ENCODE results near the gene KCTD6. TPM values are rescaled to one million over a fixed set of nuclear protein-coding genes. Genes with fewer than 3 reads are reported as not detected.
A peak's percentile ranks its signal among the peaks of the same experiment; 100 is the strongest.

KCTD6 gene
- total and polyA plus RNA-seq, 2 of the 8 experiments (the other 6 are each of a cell fraction or from before 2014, with no cell fraction given) = 17.4 to 21.4 TPM

DNA sequence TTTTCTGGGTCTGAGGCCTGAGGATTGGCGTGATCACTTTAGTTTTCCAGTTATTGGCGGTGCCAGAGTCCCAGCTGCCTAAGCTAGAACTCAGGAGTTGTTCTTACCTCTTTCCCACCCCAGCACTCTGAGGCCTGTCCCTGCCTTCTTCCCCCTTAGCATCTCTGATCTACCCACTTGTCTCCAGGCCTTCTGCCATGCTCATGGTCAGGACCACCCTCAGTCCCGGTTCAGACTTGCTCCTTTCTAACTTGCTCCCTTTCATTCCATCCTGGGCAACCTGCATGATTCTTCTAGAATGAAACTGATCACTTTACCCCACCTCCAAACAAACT is 29.4 kb downstream of the KCTD6 start:
- Histone ChIP-seq H3K18ac (ENCODE audit: extremely low read depth, low read length) (0 out of 2 replicates have a peak overlapping the region, but pooled peaks have one; percentile 24), H2AK5ac (ENCODE audit: low read depth, low read length) (no peak overlapping the region), H2BK120ac (replicated peaks; ENCODE audit: low read depth, low read length) (no peak overlapping the region), H3K27me3 (replicated peaks in 1 of 4; ENCODE audit: control insufficient read depth in 3 of 4, extremely low read depth in 1 of 4, insufficient read depth in 3 of 4, low read length in 3 of 4) (no peaks in the 10 kb centered on the region; a peak in 1 of 7 replicates), H2BK15ac (ENCODE audit: low read length) (0 out of 2 replicates have a peak overlapping the region, but pooled peaks have one; percentile 93), H2BK12ac (ENCODE audit: low read depth, low read length) (no peak overlapping the region; the same call in 1 of the 2 replicates), H3K23ac (ENCODE audit: insufficient read length) (no peak overlapping the region), H2BK5ac (ENCODE audit: low read depth, low read length) (no peak overlapping the region), H4K5ac (ENCODE audit: insufficient read length, low read depth, low read length) (no peak overlapping the region), H3K9ac (replicated peaks in 1 of 4; ENCODE audit: extremely low read depth in 1 of 4, low read depth in 3 of 4, low read length in 3 of 4) (no peak overlapping the region), H2BK20ac (ENCODE audit: low read length) (peak overlapping the region; percentile 24; the same call in 1 of the 2 replicates), H3K79me1 (ENCODE audit: low read depth, low read length) (no peaks in the 10 kb centered on the region), H3K4ac (replicated peaks; ENCODE audit: insufficient read length, low read depth, low read length) (no peak overlapping the region), H3K23me2 (ENCODE audit: low read depth, low read length) (no peaks in the 10 kb centered on the region), H3K27ac (ENCODE audit: low read depth, low read length) (no peak overlapping the region), H3K14ac (ENCODE audit: insufficient read length) (no peak overlapping the region), H3K79me2 (ENCODE audit: control insufficient read depth in 1 of 2, insufficient read depth in 2 of 2, low read length in 2 of 2) (no peaks in the 10 kb centered on the region), H4K91ac (replicated peaks; ENCODE audit: insufficient read length, low read length) (no peak overlapping the region), H4K20me1 (replicated peaks in 1 of 2; ENCODE audit: control insufficient read depth in 1 of 2, insufficient read depth in 2 of 2, low read length in 2 of 2) (no peaks in the 10 kb centered on the region), H3K36me3 (ENCODE audit: control insufficient read depth in 2 of 4, insufficient read depth in 4 of 4, low read length in 3 of 4) (no peaks in the 10 kb centered on the region), H3K4me3 (ENCODE audit: extremely low read depth in 1 of 4, insufficient read depth in 2 of 4, low read depth in 3 of 4, low read length in 4 of 4) (no peak overlapping the region), H3K4me1 (replicated peaks in 1 of 4; ENCODE audit: control insufficient read depth in 3 of 4, insufficient read depth in 4 of 4, low read length in 3 of 4) (peaks cover 2 to 13% (median 7%) of the 10 kb centered on the region in 4 experiments; a peak in 6 of 7 replicates), H3K4me2 (ENCODE audit: insufficient read depth in 1 of 2, low read depth in 2 of 2, low read length in 2 of 2) (0 out of 4 replicates have a peak overlapping the region, but pooled peaks of 1 of the 2 experiments have one; percentile 8), H3K56ac (replicated peaks; ENCODE audit: insufficient read length, low read depth, low read length) (no peak overlapping the region), H4K8ac (ENCODE audit: extremely low read depth, insufficient read depth, low read length) (no peak overlapping the region), H3K9me3 (ENCODE audit: insufficient read depth in 2 of 2, low read depth in 1 of 2, low read length in 1 of 2) (no peaks in the 10 kb centered on the region), H2AFZ (ENCODE audit: low read length) (no peak overlapping the region)
- CTCF ChIA-PET (ENCODE audit: partially characterized antibody) = interaction anchor here (0.6 to 6.6 kb wide), 5 partner anchors 8 to 98 kb away, joined by 3 to 64 read pairs (median 3); no protein-coding TSS in a partner anchor
- WGBS, 2 experiments (ENCODE audit: extremely low coverage in 1 of 2, insufficient coverage in 1 of 2, insufficient read length in 1 of 2, insufficient replicate concordance in 2 of 2, low coverage in 1 of 2, low lambda C conversion rate in 2 of 2, missing lambda C conversion rate in 1 of 2) = 84% methylated on average over 3 of the region's 3 CpGs; no CpG with 5 or more reads in 1 of the 2 experiments
- FAIRE-seq = no peak
- no peak for TF ChIP-seq GABPA (IDR thresholded peaks at IDR 0.05; ENCODE audit: borderline replicate concordance, insufficient read depth, low read length)
- TF ChIP-seq SIX5 (IDR thresholded peaks at IDR 0.05; ENCODE audit: low read depth, low read length) = no peak
- no peak for TF ChIP-seq NANOG (IDR thresholded peaks at IDR 0.05; ENCODE audit: insufficient read depth, low read depth, low read length, poor library complexity, severe bottlenecking)
- TF ChIP-seq CHD2 (IDR thresholded peaks at IDR 0.05; ENCODE audit: low read length) = no peak
- no peak for TF ChIP-seq BCL11A (IDR thresholded peaks at IDR 0.05; ENCODE audit: low read depth in 2 of 2, low read length in 2 of 2)
- TF ChIP-seq, protein P1, sequence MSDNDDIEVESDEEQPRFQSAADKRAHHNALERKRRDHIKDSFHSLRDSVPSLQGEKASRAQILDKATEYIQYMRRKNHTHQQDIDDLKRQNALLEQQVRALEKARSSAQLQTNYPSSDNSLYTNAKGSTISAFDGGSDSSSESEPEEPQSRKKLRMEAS (IDR thresholded peaks at IDR 0.05) = no peak
- TF ChIP-seq POU5F1 (IDR thresholded peaks at IDR 0.05; ENCODE audit: low read depth, low read length) = no peak
- TF ChIP-seq SAP30 (IDR thresholded peaks at IDR 0.05; ENCODE audit: insufficient read depth, insufficient replicate concordance, low read length) = no peak
- no peak for TF ChIP-seq BRCA1 (IDR thresholded peaks at IDR 0.05; ENCODE audit: low read depth, low read length)
- no peak for TF ChIP-seq CBX8 (IDR thresholded peaks at IDR 0.05; ENCODE audit: borderline replicate concordance, low read depth, low read length)
- TF ChIP-seq, protein P2, sequence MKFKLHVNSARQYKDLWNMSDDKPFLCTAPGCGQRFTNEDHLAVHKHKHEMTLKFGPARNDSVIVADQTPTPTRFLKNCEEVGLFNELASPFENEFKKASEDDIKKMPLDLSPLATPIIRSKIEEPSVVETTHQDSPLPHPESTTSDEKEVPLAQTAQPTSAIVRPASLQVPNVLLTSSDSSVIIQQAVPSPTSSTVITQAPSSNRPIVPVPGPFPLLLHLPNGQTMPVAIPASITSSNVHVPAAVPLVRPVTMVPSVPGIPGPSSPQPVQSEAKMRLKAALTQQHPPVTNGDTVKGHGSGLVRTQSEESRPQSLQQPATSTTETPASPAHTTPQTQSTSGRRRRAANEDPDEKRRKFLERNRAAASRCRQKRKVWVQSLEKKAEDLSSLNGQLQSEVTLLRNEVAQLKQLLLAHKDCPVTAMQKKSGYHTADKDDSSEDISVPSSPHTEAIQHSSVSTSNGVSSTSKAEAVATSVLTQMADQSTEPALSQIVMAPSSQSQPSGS (IDR thresholded peaks at IDR 0.05; ENCODE audit: low read length) = no peak
- no peak for TF ChIP-seq ASH2L (IDR thresholded peaks at IDR 0.05; ENCODE audit: low read length)
- POLR2A ChIA-PET (ENCODE audit: partially characterized antibody) = no interaction called here
- DNase-seq (ENCODE audit: low read depth in 1 of 2, low spot score in 2 of 2) = no peak
